HAP-1 (cell line): ENCODE results near the gene GNG14.
"Not testable (repeated sequence)": the region's sequence is repeated elsewhere in the genome, so short reads cannot be mapped to it uniquely, and the experiment has no call there.

Experiments
- DNase-seq, 2 experiments: peaks; one replicate each; pipeline ENCODE4 v3.0.0-alpha.2; 2016 to 2020; ENCODE audit warnings: low spot score in 2 of 2
- H3K27me3 ChIP-seq: fragments of 250-450 bp; sonication (Bioruptor Pico); 2 replicates; pipeline ENCODE4 v1.5.1; 2020; ENCODE audit warnings: low read depth, mild to moderate bottlenecking, moderate library complexity
- H3K36me3 ChIP-seq: fragments of 250-450 bp; sonication (Bioruptor Pico); replicated peaks from 2 replicates; pipeline ENCODE4 v1.5.1; 2020; ENCODE audit warnings: mild to moderate bottlenecking
- H3K4me1 ChIP-seq: fragments of 250-450 bp; sonication (Bioruptor Pico); 2 replicates; pipeline ENCODE4 v1.5.1; 2020; ENCODE audit warnings: mild to moderate bottlenecking
- H3K4me3 ChIP-seq: fragments of 250-450 bp; sonication (Bioruptor Pico); 2 replicates; pipeline ENCODE4 v1.5.1; 2020; ENCODE audit warnings: mild to moderate bottlenecking, moderate library complexity
- H3K9me3 ChIP-seq: fragments of 250-450 bp; sonication (Bioruptor Pico); 2 replicates; pipeline ENCODE4 v1.5.1; 2020; ENCODE audit warnings: mild to moderate bottlenecking, moderate library complexity
- in situ Hi-C: fragments of 300-500 bp; cut with MboI; formaldehyde crosslinking; loops from 3 replicates; pipeline ENCODE4 v1.14.3; 2020; ENCODE audit warnings: low sequenced_read_pairs, inconsistent platforms, mixed read lengths

GNG14 gene

GRCh38 chr19:12711187-12711586, 23.4 kb downstream of the GNG14 start:
- Histone ChIP-seq H3K4me1 (no peaks in the 10 kb centered on the region; the same call in 1 of the 2 replicates), H3K27me3 (no peaks in the 10 kb centered on the region), H3K4me3 (no peak overlapping the region), H3K36me3 (peaks cover 94% of the 10 kb centered on the region), H3K9me3 (no peaks in the 10 kb centered on the region)
- in situ Hi-C loops: no loop called here
- no peak for DNase-seq

GRCh38 chr19:12712077-12712476, 24.3 kb downstream of the GNG14 start:
- H3K36me3 ChIP-seq: peaks cover 94% of the 10 kb centered on the region
- in situ Hi-C loops: not testable (repeated sequence)
- DNase-seq: peak in 1 of 2 experiments; percentile 57

DNA sequence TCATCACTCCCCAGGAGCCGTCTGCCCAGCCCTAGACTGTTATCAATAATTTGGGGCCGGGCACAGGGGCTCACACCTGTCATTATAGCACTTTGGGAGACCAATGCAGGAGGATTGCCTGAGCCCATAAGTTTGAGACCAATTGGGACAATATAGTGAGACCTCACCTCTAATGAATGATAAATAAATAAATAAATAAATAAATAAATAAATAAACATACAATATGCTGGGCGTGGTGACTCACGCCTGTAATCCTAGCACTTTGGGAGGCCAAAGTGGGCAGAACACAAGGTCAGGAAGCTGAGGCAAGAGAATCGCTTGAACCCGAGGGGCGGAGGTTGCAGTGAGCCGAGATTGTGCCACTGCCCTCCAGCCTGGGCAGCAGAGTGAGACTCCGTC, 25.5 kb downstream of the GNG14 start:
- DNase-seq, H3K27me3 ChIP-seq, H3K4me3 ChIP-seq, H3K9me3 ChIP-seq, H3K4me1 ChIP-seq, in situ Hi-C loops: not testable (repeated sequence)
- H3K36me3 ChIP-seq: peaks cover 92% of the 10 kb centered on the region

More at GRCh38 chr19:12712077-12712476, 24.3 kb downstream of the GNG14 start:
- H3K9me3 ChIP-seq, H3K27me3 ChIP-seq, H3K4me3 ChIP-seq, H3K4me1 ChIP-seq: not testable (repeated sequence)

GRCh38 chr19:12715102-12715501, 27.3 kb downstream of the GNG14 start:
- in situ Hi-C loops: no loop called here
- H3K4me1 ChIP-seq: no peaks in the 10 kb centered on the region
- no peaks in the 10 kb centered on the region for H3K27me3 ChIP-seq
- H3K36me3 ChIP-seq: peaks cover 88% of the 10 kb centered on the region
- H3K9me3 ChIP-seq: no peaks in the 10 kb centered on the region
- no peak for DNase-seq
- H3K4me3 ChIP-seq: no peak overlapping the region

GRCh38 chr19:12715929-12716328, 28.1 kb downstream of the GNG14 start:
- Histone ChIP-seq H3K4me1 (no peaks in the 10 kb centered on the region), H3K27me3 (no peaks in the 10 kb centered on the region), H3K4me3 (no peak overlapping the region), H3K36me3 (peaks cover 87% of the 10 kb centered on the region), H3K9me3 (no peaks in the 10 kb centered on the region)
- DNase-seq: no peak
- in situ Hi-C loops: no loop called here

DNA sequence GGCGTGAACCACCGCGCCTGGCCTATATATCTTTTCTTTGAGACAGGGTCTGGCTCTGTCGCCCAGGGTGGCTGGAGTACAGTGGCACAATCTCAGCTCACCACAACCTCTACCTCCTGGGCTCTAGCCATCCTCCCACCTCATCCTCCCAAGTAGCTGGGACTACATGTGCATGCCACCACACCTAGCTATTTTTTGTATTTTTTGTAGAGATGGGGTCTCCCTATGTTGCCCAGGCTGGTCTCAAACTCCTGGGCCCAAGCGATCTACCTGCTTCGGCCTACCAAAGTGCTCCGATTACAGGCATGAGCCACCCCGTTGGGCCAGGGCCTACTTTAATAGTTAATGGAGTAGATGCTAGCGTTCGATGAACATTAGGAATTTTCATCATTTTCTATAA, 32.5 kb downstream of the GNG14 start:
- Histone ChIP-seq H3K4me1 (no peaks in the 10 kb centered on the region), H3K27me3 (no peaks in the 10 kb centered on the region), H3K9me3 (no peaks in the 10 kb centered on the region), H3K36me3 (peaks cover 48% of the 10 kb centered on the region), H3K4me3 (no peak overlapping the region)
- in situ Hi-C loops: no loop called here
- no peak for DNase-seq

GRCh38 chr19:12720851-12721655, 33.3 kb downstream of the GNG14 start:
- Histone ChIP-seq H3K4me3 (peak overlapping the region; percentile 52), H3K36me3 (peaks cover 41% of the 10 kb centered on the region), H3K4me1 (no peaks in the 10 kb centered on the region), H3K9me3 (no peaks in the 10 kb centered on the region), H3K27me3 (no peaks in the 10 kb centered on the region)
- DNase-seq: no peak
- in situ Hi-C loops: no loop called here

DNA sequence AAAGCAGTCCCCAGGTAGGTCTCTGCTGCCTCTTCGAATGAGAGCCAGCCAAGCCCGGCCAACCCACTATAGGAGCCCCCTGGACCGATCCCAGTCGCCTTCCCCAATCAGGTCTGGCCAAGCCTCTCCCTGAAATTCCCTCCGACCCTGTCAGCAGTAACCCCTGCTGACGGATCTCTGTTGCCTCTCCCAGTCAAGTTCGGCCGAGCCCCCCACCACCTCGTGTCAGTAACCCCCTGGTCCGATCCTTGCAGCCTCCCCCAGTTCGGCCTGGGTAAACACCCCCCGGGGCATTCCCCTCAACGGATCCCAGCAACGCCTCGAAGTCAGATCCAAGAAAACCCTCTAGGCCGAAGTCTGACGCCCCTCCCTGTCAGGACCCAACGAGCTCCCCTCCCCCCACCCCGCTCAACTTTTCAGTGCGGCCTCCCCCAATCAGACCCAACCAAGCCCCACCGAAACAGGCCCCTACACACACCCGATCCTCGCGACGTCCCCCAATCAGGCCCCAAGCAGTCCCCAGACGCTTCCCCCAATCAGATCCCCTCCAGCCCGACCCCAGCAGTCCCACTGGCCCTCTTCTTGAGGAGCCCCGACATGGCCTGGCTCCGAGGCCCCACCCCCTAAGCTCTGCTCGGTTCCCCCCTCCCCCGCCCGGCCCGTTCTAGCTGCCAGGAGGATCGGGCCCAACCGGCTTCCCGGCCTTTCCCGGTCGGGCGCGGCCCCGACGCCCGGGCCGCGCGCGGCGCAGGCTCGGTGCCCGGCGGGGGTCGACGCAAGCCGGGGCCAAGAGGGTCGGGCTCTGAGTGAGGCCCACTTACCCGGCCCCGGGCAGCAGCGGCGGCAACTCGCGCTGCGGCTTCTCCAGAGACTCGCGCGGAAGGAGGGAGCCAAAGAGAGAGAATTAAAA, 34.1 kb downstream of the GNG14 start:
- peak in 1 of 2 experiments; percentile 78 for DNase-seq
- in situ Hi-C loops: no loop called here
- Histone ChIP-seq H3K4me3 (peak overlapping the region; percentile 52), H3K27me3 (no peaks in the 10 kb centered on the region), H3K9me3 (no peaks in the 10 kb centered on the region), H3K36me3 (peaks cover 32% of the 10 kb centered on the region), H3K4me1 (no peaks in the 10 kb centered on the region)

GRCh38 chr19:12722566-12723380, 35.0 kb downstream of the GNG14 start:
- Histone ChIP-seq H3K27me3 (no peaks in the 10 kb centered on the region), H3K36me3 (peaks cover 25% of the 10 kb centered on the region), H3K4me1 (no peaks in the 10 kb centered on the region), H3K9me3 (no peaks in the 10 kb centered on the region), H3K4me3 (peak overlapping the region; percentile 52)
- in situ Hi-C loops: no loop called here
- DNase-seq: peak; percentile 97 to 98

- H3K9me3 ChIP-seq: no peaks in the 10 kb centered on the region
- no peak for DNase-seq
- in situ Hi-C loops: no loop called here
- H3K27me3 ChIP-seq: no peaks in the 10 kb centered on the region
- H3K4me3 ChIP-seq: peak overlapping the region; percentile 52
- peaks cover 21% of the 10 kb centered on the region for H3K36me3 ChIP-seq
- H3K4me1 ChIP-seq: no peaks in the 10 kb centered on the region
These were observed 35.5 kb downstream of the GNG14 start for GRCh38 chr19:12723381-12723640.

- in situ Hi-C loops: no loop called here
- DNase-seq: peak; percentile 84 to 88
- H3K4me1 ChIP-seq: no peaks in the 10 kb centered on the region
These were observed 36.0 kb downstream of the GNG14 start, which contains the start of gene TNPO2 for GRCh38 chr19:12723641-12724426. Gene TNPO2, minus strand, starts transcription at chr19:12723932. Its CDS starts 2,955 bp downstream, at chr19:12720977.

DNA sequence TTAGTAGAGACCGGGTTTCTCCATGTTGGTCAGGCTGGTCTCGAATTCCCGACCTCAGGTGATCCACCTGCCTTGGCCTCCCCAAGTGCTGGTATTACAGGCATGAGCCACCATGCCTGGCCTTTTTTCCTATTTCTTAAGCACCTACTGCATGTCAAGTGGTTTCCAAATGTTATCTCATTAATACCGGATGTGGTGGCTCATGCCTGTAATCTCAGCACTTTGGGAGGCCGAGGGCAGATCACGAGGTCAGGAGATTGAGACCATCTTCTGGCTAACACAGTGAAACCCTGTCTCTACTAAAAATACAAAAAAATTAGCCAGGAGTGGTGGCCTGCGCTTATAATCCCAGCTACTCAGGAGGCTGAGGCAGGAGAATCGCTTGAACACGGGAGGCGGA, 37.8 kb downstream of the GNG14 start:
- H3K4me1 ChIP-seq, DNase-seq, H3K27me3 ChIP-seq, in situ Hi-C loops, H3K9me3 ChIP-seq, H3K4me3 ChIP-seq: not testable (repeated sequence)
- peaks cover 15% of the 10 kb centered on the region for H3K36me3 ChIP-seq

More at GRCh38 chr19:12723641-12724426, 36.0 kb downstream of the GNG14 start, which contains the start of gene TNPO2:
- peaks cover 17% of the 10 kb centered on the region for H3K36me3 ChIP-seq
- H3K27me3 ChIP-seq: no peaks in the 10 kb centered on the region
- no peaks in the 10 kb centered on the region for H3K9me3 ChIP-seq
- H3K4me3 ChIP-seq: peak within 1 kb of the TSS; percentile 52

GRCh38 chr19:12726988-12727316, 39.2 kb downstream of the GNG14 start:
- in situ Hi-C loops: no loop called here
- Histone ChIP-seq H3K4me3 (no peak overlapping the region), H3K36me3 (peaks cover 25% of the 10 kb centered on the region), H3K9me3 (no peaks in the 10 kb centered on the region), H3K27me3 (no peaks in the 10 kb centered on the region), H3K4me1 (no peaks in the 10 kb centered on the region)
- DNase-seq: no peak
